ENCODE measurements around the gene TMEM59.
A peak's percentile ranks its signal among the peaks of the same experiment; 100 is the strongest.
"Not testable (repeated sequence)": the region's sequence is repeated elsewhere in the genome, so short reads cannot be mapped to it uniquely, and the experiment has no call there.

TMEM59 gene

GRCh38 chr1:54095546-54096226 lies 42.7 kb upstream of the TMEM59 start:
- DNase-seq (ENCODE audit: low read depth) = peak; percentile 87
- H3K4me3 ChIP-seq (ENCODE audit: low read depth, low read length) = no peak overlapping the region
- TF ChIP-seq MYC (IDR thresholded peaks at IDR 0.05; ENCODE audit: low read depth, low read length) (peak; percentile 99), POLR2A (IDR thresholded peaks at IDR 0.05; ENCODE audit: extremely low read depth, insufficient read length) (peak; percentile 11), MAX (IDR thresholded peaks at IDR 0.05; ENCODE audit: low read depth, low read length) (peak; percentile 99), CTCF (IDR thresholded peaks at IDR 0.05; ENCODE audit: low read depth, low read length) (no peak)

GRCh38 chr1:54094730-54095105 lies 41.7 kb upstream of the TMEM59 start:
- DNase-seq (ENCODE audit: low read depth); H3K4me3 ChIP-seq (ENCODE audit: low read depth, low read length): not testable (repeated sequence)

GRCh38 chr1:54094001-54094729 lies 41.2 kb upstream of the TMEM59 start:
- no peak for TF ChIP-seq MAX (IDR thresholded peaks at IDR 0.05; ENCODE audit: low read depth, low read length)
- DNase-seq (ENCODE audit: low read depth) = no peak
- no peak overlapping the region for H3K4me3 ChIP-seq (ENCODE audit: low read depth, low read length)

- DNase-seq (ENCODE audit: low read depth) = no peak
- H3K4me3 ChIP-seq (ENCODE audit: low read depth, low read length) = no peak overlapping the region
- no peak for TF ChIP-seq MAX (IDR thresholded peaks at IDR 0.05; ENCODE audit: low read depth, low read length)
- no peak for TF ChIP-seq CTCF (IDR thresholded peaks at IDR 0.05; ENCODE audit: low read depth, low read length)
- TF ChIP-seq POLR2A (IDR thresholded peaks at IDR 0.05; ENCODE audit: extremely low read depth, insufficient read length) = no peak
These were observed 38.7 kb upstream of the TMEM59 start for GRCh38 chr1:54091666-54092065.

GRCh38 chr1:54088385-54088784 lies 35.4 kb upstream of the TMEM59 start:
- no peak for DNase-seq (ENCODE audit: low read depth)
- no peak overlapping the region for H3K4me3 ChIP-seq (ENCODE audit: low read depth, low read length)
- TF ChIP-seq POLR2A (IDR thresholded peaks at IDR 0.05; ENCODE audit: extremely low read depth, insufficient read length) (no peak), MYC (IDR thresholded peaks at IDR 0.05; ENCODE audit: low read depth, low read length) (no peak), CTCF (IDR thresholded peaks at IDR 0.05; ENCODE audit: low read depth, low read length) (no peak), MAX (IDR thresholded peaks at IDR 0.05; ENCODE audit: low read depth, low read length) (no peak)

- DNase-seq (ENCODE audit: low read depth) = no peak
- TF ChIP-seq MAX (IDR thresholded peaks at IDR 0.05; ENCODE audit: low read depth, low read length) = no peak
- TF ChIP-seq CTCF (IDR thresholded peaks at IDR 0.05; ENCODE audit: low read depth, low read length) = no peak
- no peak for TF ChIP-seq MYC (IDR thresholded peaks at IDR 0.05; ENCODE audit: low read depth, low read length)
- no peak for TF ChIP-seq POLR2A (IDR thresholded peaks at IDR 0.05; ENCODE audit: extremely low read depth, insufficient read length)
- no peak overlapping the region for H3K4me3 ChIP-seq (ENCODE audit: low read depth, low read length)
These were observed 33.8 kb upstream of the TMEM59 start for GRCh38 chr1:54086754-54087153.

Measured in NB4 (cell line).